Activated CD4-positive, alpha-beta T cell treated with anti-CD3 and anti-CD28 coated beads, Interleukin-10, Interleukin-2, amounts not matched to agents 100 ng/mL and 50 ng/mL, durations not matched to agents 16 hours and 8 hours (primary cell): Measurements from ENCODE around the gene RBM19.
"Not testable (repeated sequence)": the region's sequence is repeated elsewhere in the genome, so short reads cannot be mapped to it uniquely, and the experiment has no call there.

ENCODE experiments used
- DNase-seq: peaks from one replicate; pipeline ENCODE4 v3.0.0-alpha.2; 2020

Gene RBM19

GRCh38 chr12:113826805-113827538, 139.2 kb downstream of the RBM19 start:
- DNase-seq, result no peak

- DNase-seq, result no peak
These were observed 140.4 kb downstream of the RBM19 start for GRCh38 chr12:113825705-113826104.

- DNase-seq, result no peak
These were observed 142.3 kb downstream of the RBM19 start for GRCh38 chr12:113823816-113824215.

- DNase-seq, result no peak
These were observed 143.1 kb downstream of the RBM19 start for GRCh38 chr12:113823016-113823415.

GRCh38 chr12:113820842-113821241, 145.3 kb downstream of the RBM19 start:
- DNase-seq, result no peak

- DNase-seq, result no peak
These were observed 145.8 kb downstream of the RBM19 start for GRCh38 chr12:113820309-113820708.

GRCh38 chr12:113819495-113819894, 146.6 kb downstream of the RBM19 start:
- no peak for DNase-seq

GRCh38 chr12:113818833-113819232, 147.3 kb downstream of the RBM19 start:
- no peak for DNase-seq

GRCh38 chr12:113818283-113818682, 147.8 kb downstream of the RBM19 start:
- no peak for DNase-seq

GRCh38 chr12:113816866-113817265, 149.3 kb downstream of the RBM19 start:
- no peak for DNase-seq

- DNase-seq, result no peak
These were observed 151.1 kb downstream of the RBM19 start for GRCh38 chr12:113815031-113815430.

GRCh38 chr12:113813229-113813541, 152.9 kb downstream of the RBM19 start:
- no peak for DNase-seq

GRCh38 chr12:113812411-113813228, 153.5 kb downstream of the RBM19 start:
- no peak for DNase-seq

GRCh38 chr12:113809462-113810220, 156.5 kb downstream of the RBM19 start:
- not testable (repeated sequence) for DNase-seq

- DNase-seq, result no peak
These were observed 157.8 kb downstream of the RBM19 start for GRCh38 chr12:113808095-113808951.

GRCh38 chr12:113805673-113806072, 160.5 kb downstream of the RBM19 start:
- DNase-seq, result no peak

- DNase-seq, result no peak
These were observed 161.0 kb downstream of the RBM19 start for GRCh38 chr12:113804961-113805600.

GRCh38 chr12:113803759-113804140, 162.4 kb downstream of the RBM19 start:
- no peak for DNase-seq

- DNase-seq, result no peak
These were observed 163.0 kb downstream of the RBM19 start for GRCh38 chr12:113802966-113803758.

GRCh38 chr12:113802000-113802749, 163.9 kb downstream of the RBM19 start:
- DNase-seq, result no peak

- DNase-seq, result no peak
These were observed 165.9 kb downstream of the RBM19 start for GRCh38 chr12:113800201-113800600.
